A673 (cell line): Measurements from ENCODE around the gene CASZ1.

ENCODE experiments used
- CTCF ChIP-seq: fragments of 300-800, 200-600 bp; sonication (generic); conservative IDR thresholded peaks from 2 replicates; pipeline ENCODE4 v1.5.1; 2017; ENCODE audit warnings: low read depth, mild to moderate bottlenecking, antibody characterized with exemption, low read length, moderate library complexity, mixed read lengths
- EZH2 ChIP-seq: fragments of 200-600 bp; sonication (generic); IDR thresholded peaks from 2 replicates; pipeline ENCODE4 v1.6.1; 2017; ENCODE audit warnings: borderline replicate concordance, low read depth, mild to moderate bottlenecking, mixed read lengths, antibody characterized with exemption, low read length; ENCODE audit not compliant: poor library complexity, severe bottlenecking

- TF ChIP-seq EZH2: no peak
- 0 out of 2 replicates have a peak, but pooled peaks have one; percentile 7 for TF ChIP-seq CTCF
Measured at GRCh38 chr1:10788592-10789006, 7.8 kb downstream of the CASZ1 start.
